H9 (cell line): Measurements from ENCODE around the gene STXBP6. TPM values are rescaled to one million over a fixed set of nuclear protein-coding genes. Genes with fewer than 3 reads are reported as not detected.

Experiments
- DNase-seq: peaks from one replicate; pipeline ENCODE4 v3.0.0-alpha.2; 2017
- H2AFZ ChIP-seq: one replicate; pipeline ENCODE4 v1.6.1; 2013; ENCODE audit warnings: mild to moderate bottlenecking, low read length, control low read depth, moderate library complexity
- H2AK5ac ChIP-seq: 2 replicates; pipeline ENCODE4 v1.6.1; 2013; ENCODE audit warnings: low read length, control low read depth, mixed read lengths; ENCODE audit not compliant: insufficient read length
- H2BK120ac ChIP-seq: one replicate; pipeline ENCODE4 v1.6.1; 2013; ENCODE audit warnings: low read depth, mild to moderate bottlenecking, low read length, control low read depth, inconsistent platforms; ENCODE audit not compliant: poor library complexity, severe bottlenecking
- H2BK12ac ChIP-seq: 2 replicates; pipeline ENCODE4 v1.6.1; 2013; ENCODE audit warnings: low read length, control low read depth, mixed read lengths, low read depth; ENCODE audit not compliant: insufficient read length
- H2BK15ac ChIP-seq: 2 replicates; pipeline ENCODE4 v1.6.1; 2013; ENCODE audit warnings: low read depth, low read length, control low read depth
- H2BK20ac ChIP-seq: one replicate; pipeline ENCODE4 v1.6.1; 2013; ENCODE audit warnings: low read depth, mild to moderate bottlenecking, low read length, control low read depth, inconsistent platforms; ENCODE audit not compliant: poor library complexity, severe bottlenecking
- H2BK5ac ChIP-seq: 2 replicates; pipeline ENCODE4 v1.6.1; 2013; ENCODE audit warnings: low read length, control low read depth, mixed read lengths; ENCODE audit not compliant: insufficient read length
- H3K14ac ChIP-seq: 2 replicates; pipeline ENCODE4 v1.6.1; 2013; ENCODE audit warnings: low read length, control low read depth; ENCODE audit not compliant: insufficient read depth
- H3K18ac ChIP-seq: 2 replicates; pipeline ENCODE4 v1.6.1; 2013; ENCODE audit warnings: low read depth, mild to moderate bottlenecking, mixed read lengths, low read length, control low read depth; ENCODE audit not compliant: insufficient read length
- H3K23ac ChIP-seq: 2 replicates; pipeline ENCODE4 v1.6.1; 2013; ENCODE audit warnings: low read length, control low read depth, mixed read lengths, low read depth; ENCODE audit not compliant: insufficient read length
- H3K23me2 ChIP-seq: 2 replicates; pipeline ENCODE4 v1.6.1; 2013; ENCODE audit warnings: low read depth, mild to moderate bottlenecking, mixed read lengths, low read length, control low read depth; ENCODE audit not compliant: insufficient read length, poor library complexity, severe bottlenecking
- H3K27ac ChIP-seq: 2 replicates; pipeline ENCODE4 v1.5.1; 2013; ENCODE audit warnings: low read length, control low read depth, mixed read lengths, low read depth; ENCODE audit not compliant: insufficient read length
- H3K27me3 ChIP-seq: 2 replicates; pipeline ENCODE4 v1.6.1; 2013; ENCODE audit warnings: low read length, control low read depth, inconsistent platforms; ENCODE audit not compliant: insufficient read depth
- H3K4ac ChIP-seq: 2 replicates; pipeline ENCODE4 v1.6.1; 2013; ENCODE audit warnings: low read depth, mild to moderate bottlenecking, control low read depth, inconsistent platforms, low read length, moderate library complexity
- H3K4me1 ChIP-seq: 2 replicates; pipeline ENCODE4 v1.6.1; 2013; ENCODE audit warnings: low read length, control low read depth, inconsistent platforms; ENCODE audit not compliant: insufficient read depth
- H3K4me2 ChIP-seq: 2 replicates; pipeline ENCODE4 v1.6.1; 2013; ENCODE audit warnings: low read length, control low read depth, mixed read lengths; ENCODE audit not compliant: insufficient read length, insufficient read depth
- H3K56ac ChIP-seq: 2 replicates; pipeline ENCODE4 v1.6.1; 2013; ENCODE audit warnings: low read depth, mild to moderate bottlenecking, mixed read lengths, low read length, control low read depth; ENCODE audit not compliant: insufficient read length
- H3K79me1 ChIP-seq: 2 replicates; pipeline ENCODE4 v1.6.1; 2013; ENCODE audit warnings: low read depth, mild to moderate bottlenecking, moderate library complexity, low read length, control low read depth, inconsistent platforms; ENCODE audit not compliant: insufficient read depth, poor library complexity, severe bottlenecking
- H3K79me2 ChIP-seq: 2 replicates; pipeline ENCODE4 v1.6.1; 2013; ENCODE audit warnings: low read length, control low read depth, inconsistent platforms; ENCODE audit not compliant: insufficient read depth
- H3K9ac ChIP-seq: 2 replicates; pipeline ENCODE4 v1.6.1; 2013; ENCODE audit warnings: low read length, control low read depth, mixed read lengths; ENCODE audit not compliant: insufficient read length; ENCODE audit errors: extremely low read depth
- H3K9me3 ChIP-seq: one replicate; pipeline ENCODE4 v1.6.1; 2013; ENCODE audit warnings: low read depth, low read length, inconsistent platforms; ENCODE audit not compliant: control insufficient read depth
- H3T11ph ChIP-seq: one replicate; pipeline ENCODE4 v1.6.1; 2013; ENCODE audit warnings: mild to moderate bottlenecking, low read length, control low read depth, inconsistent platforms
- H4K20me1 ChIP-seq: one replicate; pipeline ENCODE4 v1.6.1; 2013; ENCODE audit not compliant: control insufficient read depth, insufficient read length, insufficient read depth
- H4K5ac ChIP-seq: 2 replicates; pipeline ENCODE4 v1.6.1; 2013; ENCODE audit warnings: low read depth, mild to moderate bottlenecking, mixed read lengths, low read length, control low read depth; ENCODE audit not compliant: insufficient read length
- H4K8ac ChIP-seq: replicated peaks from 2 replicates; pipeline ENCODE4 v1.6.1; 2013; ENCODE audit warnings: low read length, control low read depth, mixed read lengths, low read depth; ENCODE audit not compliant: insufficient read length
- H4K91ac ChIP-seq: 2 replicates; pipeline ENCODE4 v1.6.1; 2013; ENCODE audit warnings: low read depth, mild to moderate bottlenecking, moderate library complexity, mixed read lengths, low read length, control low read depth; ENCODE audit not compliant: insufficient read length
- H3K27ac Mint-ChIP-seq, 3 experiments: 2 replicates in 2 of 3; 3 replicates in 1 of 3; pipeline ENCODE4 v1.8.0; 2020 to 2021; ENCODE audit warnings: mixed read lengths in 3 of 3, mild to moderate bottlenecking in 1 of 3, moderate library complexity in 1 of 3
- H3K27me3 Mint-ChIP-seq: 2 replicates; pipeline ENCODE4 v1.8.0; 2021; ENCODE audit warnings: low read depth, mild to moderate bottlenecking, moderate library complexity, mixed read lengths
- H3K36me3 Mint-ChIP-seq, 3 experiments: 2 replicates in 2 of 3; 3 replicates in 1 of 3; pipeline ENCODE4 v1.8.0; 2020 to 2021; ENCODE audit warnings: low read depth in 3 of 3, mixed read lengths in 3 of 3; ENCODE audit not compliant: insufficient read depth in 1 of 3
- H3K4me1 Mint-ChIP-seq, 2 experiments: 2 replicates each; pipeline ENCODE4 v1.8.0; 2020; ENCODE audit warnings: mixed read lengths in 2 of 2
- H3K4me3 Mint-ChIP-seq, 2 experiments: 2 replicates in 1 of 2; 3 replicates in 1 of 2; pipeline ENCODE4 v1.8.0; 2020 to 2021; ENCODE audit warnings: mild to moderate bottlenecking in 2 of 2, mixed read lengths in 2 of 2, moderate library complexity in 1 of 2
- H3K9me3 Mint-ChIP-seq, 2 experiments: 2 replicates in 1 of 2; 3 replicates in 1 of 2; pipeline ENCODE4 v1.8.0; 2020; ENCODE audit warnings: mild to moderate bottlenecking in 2 of 2, mixed read lengths in 2 of 2, moderate library complexity in 1 of 2
- CTCF ChIP-seq: fragments of 200-600 bp; sonication (generic); conservative IDR thresholded peaks from 3 replicates; pipeline ENCODE4 v1.8.0; 2021; ENCODE audit warnings: antibody characterized with exemption, mild to moderate bottlenecking
- WGBS: extraction: QIAGEN DNeasy Blood & Tissue Kit; methylation state at CpG from one replicate; pipeline ENCODE4 v1.1.7; 2013; ENCODE audit warnings: missing lambda C conversion rate, low lambda C conversion rate, mixed read lengths; ENCODE audit not compliant: insufficient read length; ENCODE audit errors: extremely low coverage; 5-methylcytosine and 5-hydroxymethylcytosine counted together
- total RNA-seq: library from RNA; stranded (reverse); gene quantifications from 2 replicates; pipeline ENCODE4 v1.2.1, GENCODE V29; 2021

Gene STXBP6
- total RNA-seq, 1 experiment from 2014 or later, result 3.6 TPM

- no peak overlapping the region for H2BK5ac ChIP-seq
- Mint-ChIP-seq H3K36me3 (no peaks in the 10 kb centered on the region), H3K27me3 (no peaks in the 10 kb centered on the region), H3K4me1 (peaks cover 3 to 10% of the 10 kb centered on the region in 2 experiments), H3K4me3 (no peak overlapping the region), H3K27ac (no peak overlapping the region), H3K9me3 (no peaks in the 10 kb centered on the region)
- H4K8ac ChIP-seq, result no peak overlapping the region
- H3K23ac ChIP-seq, result no peak overlapping the region
- no peak overlapping the region for H2BK15ac ChIP-seq
- H4K91ac ChIP-seq, result no peak overlapping the region
- H4K5ac ChIP-seq, result no peak overlapping the region
- no peaks in the 10 kb centered on the region for H3K4me1 ChIP-seq
- TF ChIP-seq CTCF, result no peak
- H3K27me3 ChIP-seq, result no peaks in the 10 kb centered on the region
- no peak overlapping the region for H3K27ac ChIP-seq
- H2AFZ ChIP-seq, result no peak overlapping the region
- H3K56ac ChIP-seq, result no peak overlapping the region
- H3T11ph ChIP-seq, result no peak overlapping the region
- H3K4ac ChIP-seq, result no peak overlapping the region
- no peak for DNase-seq
- no peak overlapping the region for H3K14ac ChIP-seq
- H3K79me1 ChIP-seq, result no peaks in the 10 kb centered on the region
- no peak overlapping the region for H3K9ac ChIP-seq
- no peak overlapping the region for H3K18ac ChIP-seq
- no peaks in the 10 kb centered on the region for H3K23me2 ChIP-seq
- H2BK120ac ChIP-seq, result no peak overlapping the region
- no peak overlapping the region for H3K4me2 ChIP-seq
- no peak overlapping the region for H2BK12ac ChIP-seq
- H2BK20ac ChIP-seq, result no peak overlapping the region
- no CpG with 5 or more reads among the region's 1 CpG for WGBS
- H3K79me2 ChIP-seq, result no peaks in the 10 kb centered on the region
- H4K20me1 ChIP-seq, result no peaks in the 10 kb centered on the region
- no peaks in the 10 kb centered on the region for H3K9me3 ChIP-seq
- no peak overlapping the region for H2AK5ac ChIP-seq
These were observed 84.4 kb downstream of the STXBP6 start for GRCh38 chr14:24965578-24965933.
